HG02678 (cell line): ENCODE data around the gene PRMT5.

Source experiments
- ATAC-seq: cut with Tn5 transposase; IDR thresholded peaks from one replicate; pipeline ENCODE4 v1.9.1; 2021; ENCODE audit warnings: mild to moderate bottlenecking, moderate library complexity; ENCODE audit not compliant: unreplicated experiment

Gene PRMT5

DNA sequence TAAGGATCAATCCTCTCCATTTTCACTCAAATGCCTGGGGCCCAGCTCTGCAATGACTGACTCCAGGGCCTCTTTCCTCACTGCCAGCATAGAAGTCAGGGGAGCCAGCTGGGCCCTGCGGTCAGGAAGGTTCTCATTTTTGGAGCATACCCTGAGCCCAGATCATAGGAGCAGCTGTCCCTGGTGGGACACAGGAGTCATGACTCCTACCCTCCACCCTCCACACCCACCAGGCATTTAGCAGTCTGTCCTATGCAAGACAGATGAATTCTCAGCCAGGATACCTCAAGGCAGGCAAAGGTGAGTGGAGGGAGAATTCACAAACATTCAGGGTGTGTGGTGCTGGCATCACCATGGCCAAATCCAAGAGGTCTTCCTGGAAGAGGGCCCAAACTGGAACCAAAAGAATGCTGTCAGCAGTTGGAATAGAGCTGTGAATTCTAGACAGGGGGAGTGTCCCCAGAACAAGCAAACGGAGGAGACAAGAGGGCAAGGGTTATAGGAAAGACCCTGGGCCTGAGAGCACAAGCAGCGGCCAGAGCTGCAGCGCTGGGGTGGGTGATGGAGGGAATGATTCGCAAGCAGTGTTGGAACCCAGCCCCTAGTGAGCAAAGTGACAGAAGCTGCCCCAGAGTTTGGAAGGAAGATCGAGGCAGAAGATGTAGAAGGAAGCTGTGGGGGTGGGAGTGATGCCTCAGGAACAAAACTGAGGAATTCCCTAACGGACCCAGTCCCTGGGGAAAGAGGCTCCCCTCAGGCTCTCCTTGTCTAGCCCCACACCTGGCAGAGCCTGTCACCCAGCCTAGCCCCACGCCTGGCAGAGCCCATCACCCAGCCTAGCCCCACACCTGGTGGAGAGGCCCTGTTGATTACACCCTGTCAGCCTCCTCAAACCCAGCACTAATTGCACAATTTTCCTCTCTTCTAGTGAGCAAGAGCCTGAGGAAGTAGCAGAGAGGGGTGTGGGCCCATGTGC is 50.6 kb downstream of the PRMT5 start:
- ATAC-seq, result no peak

DNA sequence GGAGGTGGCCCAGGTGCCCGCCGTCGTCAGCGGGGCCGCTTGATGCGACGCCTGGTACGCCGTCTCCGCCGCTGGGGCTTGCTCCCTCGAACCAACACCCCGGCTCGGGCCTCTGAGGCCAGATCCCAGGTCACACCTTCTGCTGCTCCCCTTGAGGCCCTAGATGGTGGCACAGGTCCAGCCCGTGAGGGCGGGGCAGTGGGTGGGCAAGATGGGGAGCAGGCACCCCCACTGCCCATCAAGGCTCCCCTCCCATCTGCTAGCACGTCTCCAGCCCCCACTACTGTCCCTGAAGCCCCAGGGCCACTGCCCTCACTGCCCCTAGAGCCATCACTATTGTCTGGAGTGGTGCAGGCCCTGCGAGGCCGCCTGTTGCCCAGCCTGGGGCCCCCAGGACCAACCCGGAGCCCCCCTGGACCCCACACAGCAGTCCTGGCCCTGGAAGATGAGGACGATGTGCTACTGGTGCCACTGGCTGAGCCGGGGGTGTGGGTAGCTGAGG is 52.1 kb downstream of the PRMT5 start:
- ATAC-seq, result no peak

DNA sequence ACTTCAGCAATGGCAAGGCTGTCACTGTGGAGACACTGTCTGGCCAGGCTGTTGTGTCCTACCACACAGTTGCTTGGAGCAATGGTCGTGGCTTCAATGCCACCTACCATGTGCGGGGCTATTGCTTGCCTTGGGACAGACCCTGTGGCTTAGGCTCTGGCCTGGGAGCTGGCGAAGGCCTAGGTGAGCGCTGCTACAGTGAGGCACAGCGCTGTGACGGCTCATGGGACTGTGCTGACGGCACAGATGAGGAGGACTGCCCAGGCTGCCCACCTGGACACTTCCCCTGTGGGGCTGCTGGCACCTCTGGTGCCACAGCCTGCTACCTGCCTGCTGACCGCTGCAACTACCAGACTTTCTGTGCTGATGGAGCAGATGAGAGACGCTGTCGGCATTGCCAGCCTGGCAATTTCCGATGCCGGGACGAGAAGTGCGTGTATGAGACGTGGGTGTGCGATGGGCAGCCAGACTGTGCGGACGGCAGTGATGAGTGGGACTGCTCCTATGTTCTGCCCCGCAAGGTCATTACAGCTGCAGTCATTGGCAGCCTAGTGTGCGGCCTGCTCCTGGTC is 53.3 kb downstream of the PRMT5 start:
- ATAC-seq, result no peak

GRCh38 chr14:22875003-22875747 is 54.0 kb downstream of the PRMT5 start:
- ATAC-seq, result no peak

DNA sequence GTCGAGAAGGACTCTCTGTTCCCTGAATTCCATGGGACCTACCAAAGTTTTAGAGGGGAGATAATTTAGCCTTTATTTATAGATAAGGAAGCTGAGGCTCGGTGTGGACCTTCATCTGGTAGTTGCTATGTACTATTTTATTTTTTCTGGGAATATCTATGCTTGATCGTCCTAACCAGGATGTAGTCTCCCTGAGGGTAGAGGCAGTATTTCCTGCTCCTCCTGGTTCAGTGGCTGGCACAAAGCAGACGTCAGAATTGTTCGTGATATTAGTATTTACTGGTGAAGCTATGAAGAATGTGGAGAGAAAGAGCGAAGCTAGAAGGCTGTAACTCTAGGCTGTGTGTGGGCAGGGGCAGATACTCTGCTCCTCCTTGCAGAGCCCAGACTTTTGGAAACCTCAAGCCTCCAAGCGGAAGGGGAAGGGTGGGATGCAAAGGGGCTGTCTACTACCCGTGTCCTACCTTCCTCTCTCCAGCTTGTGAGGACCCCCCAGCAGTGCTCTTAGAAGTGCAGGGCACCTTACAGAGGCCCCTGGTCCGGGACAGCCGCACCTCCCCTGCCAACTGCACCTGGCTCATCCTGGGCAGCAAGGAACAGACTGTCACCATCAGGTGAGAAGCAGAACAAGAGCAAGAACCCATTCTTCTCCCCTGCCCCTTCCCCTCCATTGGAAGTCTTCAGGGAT is 56.2 kb downstream of the PRMT5 start:
- ATAC-seq, result no peak

- peak; percentile 16 for ATAC-seq
These were observed 56.9 kb downstream of the PRMT5 start for GRCh38 chr14:22872033-22872832.

DNA sequence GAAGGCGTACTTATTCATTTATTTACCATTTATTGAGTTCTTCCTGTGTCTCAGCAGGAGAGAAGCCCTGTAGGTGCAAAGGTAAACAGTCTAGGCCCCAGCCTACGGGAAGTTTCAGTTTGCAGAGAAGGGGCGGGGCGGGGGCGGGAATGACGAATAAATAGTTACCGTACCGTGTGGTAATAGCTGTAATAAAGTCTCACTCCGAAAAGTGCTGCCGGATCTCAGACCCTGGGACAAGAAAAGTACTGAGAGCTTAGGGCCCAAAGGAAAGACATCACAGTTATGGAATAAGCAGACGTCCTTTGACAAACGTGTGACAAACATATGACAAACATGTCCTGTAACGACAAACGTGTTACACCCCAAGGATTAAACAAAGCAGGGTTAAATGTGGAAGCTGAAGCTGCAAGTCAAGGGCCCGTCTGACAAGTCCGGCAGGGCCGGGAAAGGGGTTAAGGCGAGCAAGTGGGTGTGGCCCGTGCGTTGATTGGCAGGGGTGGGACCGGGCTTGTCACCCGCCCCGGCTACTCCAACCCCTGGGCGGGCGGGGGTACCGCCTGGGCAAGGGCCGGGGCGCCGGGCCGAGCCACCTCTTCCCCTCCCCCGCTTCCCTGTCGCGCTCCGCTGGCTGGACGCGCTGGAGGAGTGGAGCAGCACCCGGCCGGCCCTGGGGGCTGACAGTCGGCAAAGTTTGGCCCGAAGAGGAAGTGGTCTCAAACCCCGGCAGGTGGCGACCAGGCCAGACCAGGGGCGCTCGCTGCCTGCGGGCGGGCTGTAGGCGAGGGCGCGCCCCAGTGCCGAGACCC is 57.7 kb downstream of the PRMT5 start, which contains the start of gene LRP10:
Gene LRP10, plus strand, starts transcription at position 517 of the 809 bp plus-strand sequence. CDS start 564 bp downstream, outside the sequence.
- peak; percentile 79 for ATAC-seq

DNA sequence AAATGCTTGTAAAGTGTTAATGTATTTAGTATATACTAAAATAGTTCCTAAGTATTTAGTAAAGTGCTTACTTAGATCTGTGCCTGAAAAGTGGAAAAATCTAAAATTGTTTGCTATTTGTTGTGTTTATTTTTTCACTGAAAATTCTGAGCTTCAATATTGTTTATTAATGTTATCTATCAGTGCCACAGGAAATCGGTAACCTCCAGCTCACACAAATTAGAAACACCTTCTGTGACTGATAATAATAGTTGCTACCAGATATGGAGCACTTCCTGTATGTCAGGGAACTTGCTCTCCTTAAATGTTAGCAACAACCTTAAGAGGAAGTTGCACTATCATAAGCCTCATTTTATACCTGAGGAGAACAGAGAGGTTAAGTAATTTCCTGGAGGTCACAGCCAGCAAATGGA is 58.4 kb downstream of the PRMT5 start:
- peak; percentile 39 for ATAC-seq
